HG03139 (cell line): ENCODE results near the gene SNAP47.

ENCODE experiments used
- ATAC-seq: cut with Tn5 transposase; IDR thresholded peaks from one replicate; pipeline ENCODE4 v1.9.1; 2021; ENCODE audit not compliant: unreplicated experiment

Gene SNAP47

GRCh38 chr1:227767401-227768124 lies 32.3 kb downstream of the SNAP47 start:
- no peak for ATAC-seq

- no peak for ATAC-seq
These were observed 32.8 kb downstream of the SNAP47 start for GRCh38 chr1:227768125-227768439.

- ATAC-seq, result no peak
These were observed 33.4 kb downstream of the SNAP47 start for GRCh38 chr1:227768640-227769039.

- ATAC-seq, result no peak
These were observed 34.1 kb downstream of the SNAP47 start for GRCh38 chr1:227769047-227769935.

GRCh38 chr1:227769936-227770494 lies 34.8 kb downstream of the SNAP47 start:
- ATAC-seq, result no peak

GRCh38 chr1:227770812-227771211 lies 35.6 kb downstream of the SNAP47 start:
- no peak for ATAC-seq

- ATAC-seq, result no peak
These were observed 36.1 kb downstream of the SNAP47 start for GRCh38 chr1:227771326-227771725.

- no peak for ATAC-seq
These were observed 36.5 kb downstream of the SNAP47 start for GRCh38 chr1:227771771-227772170.

- no peak for ATAC-seq
These were observed 38.3 kb downstream of the SNAP47 start for GRCh38 chr1:227773558-227773957.

GRCh38 chr1:227774051-227774731 lies 39.0 kb downstream of the SNAP47 start:
- no peak for ATAC-seq

GRCh38 chr1:227774821-227775661 lies 39.8 kb downstream of the SNAP47 start:
- ATAC-seq, result no peak

- no peak for ATAC-seq
These were observed 40.6 kb downstream of the SNAP47 start for GRCh38 chr1:227775841-227776240.

GRCh38 chr1:227776331-227776771 lies 41.1 kb downstream of the SNAP47 start:
- no peak for ATAC-seq

- no peak for ATAC-seq
These were observed 41.9 kb downstream of the SNAP47 start for GRCh38 chr1:227777156-227777555.

- ATAC-seq, result no peak
These were observed 42.4 kb downstream of the SNAP47 start for GRCh38 chr1:227777646-227778045.

- ATAC-seq, result no peak
These were observed 43.2 kb downstream of the SNAP47 start for GRCh38 chr1:227778401-227778947.

GRCh38 chr1:227779021-227779441 lies 43.8 kb downstream of the SNAP47 start:
- ATAC-seq, result no peak

GRCh38 chr1:227779685-227780084 lies 44.5 kb downstream of the SNAP47 start:
- ATAC-seq, result no peak

GRCh38 chr1:227780101-227781044 lies 45.1 kb downstream of the SNAP47 start:
- no peak for ATAC-seq
